HG02840 (cell line): ENCODE data around the gene VKORC1L1.
"Not testable (repeated sequence)": the region's sequence is repeated elsewhere in the genome, so short reads cannot be mapped to it uniquely, and the experiment has no call there.

ENCODE experiments used
- ATAC-seq: cut with Tn5 transposase; IDR thresholded peaks from one replicate; pipeline ENCODE4 v1.9.1; 2021; ENCODE audit warnings: mild to moderate bottlenecking, moderate library complexity, moderate number of reproducible peaks; ENCODE audit not compliant: unreplicated experiment, low FRiP score

Gene VKORC1L1

GRCh38 chr7:65974191-65974801 lies 101.4 kb downstream of the VKORC1L1 start:
- no peak for ATAC-seq

- no peak for ATAC-seq
Measured at GRCh38 chr7:65974876-65975275, 102.0 kb downstream of the VKORC1L1 start.

DNA sequence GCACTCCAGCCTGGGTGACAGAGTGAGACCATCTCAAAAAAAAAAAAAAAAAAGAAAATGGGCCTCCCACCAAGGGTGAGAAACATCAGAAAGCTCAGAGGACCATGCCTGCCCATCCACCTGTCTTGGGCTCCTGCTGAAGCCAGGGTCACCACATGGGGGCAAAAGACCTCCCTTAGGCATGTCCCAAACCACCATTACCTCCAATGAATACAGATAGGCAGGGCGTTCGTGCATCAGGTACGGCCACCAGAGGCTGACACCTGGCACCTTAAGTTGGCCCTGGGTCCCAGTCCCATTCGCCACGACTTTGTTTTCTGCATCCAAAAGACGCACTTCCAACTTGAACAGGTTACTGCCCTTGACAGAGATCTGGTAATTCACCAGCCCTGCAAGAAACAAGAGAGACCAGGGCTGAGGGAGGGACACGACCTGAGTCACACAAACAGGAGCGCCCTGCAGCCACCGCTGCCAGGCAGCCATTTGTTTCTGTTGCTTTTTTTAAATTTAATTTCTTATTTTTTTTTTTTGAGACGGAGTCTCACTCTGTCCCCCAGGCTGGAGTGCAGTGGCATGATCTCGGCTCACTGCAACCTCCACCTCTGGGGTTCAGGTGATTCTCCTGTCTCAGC lies 103.1 kb downstream of the VKORC1L1 start:
- no peak for ATAC-seq

- ATAC-seq: no peak
Measured at GRCh38 chr7:65976659-65977196, 103.9 kb downstream of the VKORC1L1 start.

DNA sequence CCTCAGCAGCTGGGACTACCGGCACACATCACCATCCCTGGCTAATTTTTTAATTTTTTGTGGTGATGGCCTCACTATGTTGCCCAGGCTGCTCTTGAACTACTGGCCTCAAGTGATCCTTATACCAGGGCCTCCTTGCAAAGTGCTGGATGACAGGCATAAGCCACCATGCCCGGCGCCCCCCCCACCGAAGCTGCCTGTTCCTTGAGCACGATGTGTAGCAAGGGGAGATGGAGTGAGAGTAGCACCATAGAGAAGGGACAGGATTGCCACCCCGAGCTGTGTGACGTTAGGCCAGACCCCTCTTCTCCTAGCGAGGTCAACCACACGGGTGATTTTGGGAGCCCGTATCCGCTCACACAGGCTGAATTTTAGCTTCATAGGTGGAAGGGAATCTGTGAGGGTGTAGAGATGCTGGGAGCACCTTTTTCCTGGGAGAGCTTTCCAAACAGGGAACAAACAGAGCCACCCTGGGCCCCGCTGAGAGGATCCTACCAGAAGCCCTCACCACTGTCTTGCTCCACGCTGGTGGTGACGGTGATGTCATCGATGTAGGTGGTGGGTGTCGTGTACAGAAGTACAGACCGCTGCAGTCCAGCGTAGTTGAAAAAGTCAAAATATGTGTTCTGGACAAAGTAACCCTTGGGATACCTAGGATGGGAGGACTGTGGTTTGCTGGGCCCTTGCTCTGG lies 106.2 kb downstream of the VKORC1L1 start:
- no peak for ATAC-seq

DNA sequence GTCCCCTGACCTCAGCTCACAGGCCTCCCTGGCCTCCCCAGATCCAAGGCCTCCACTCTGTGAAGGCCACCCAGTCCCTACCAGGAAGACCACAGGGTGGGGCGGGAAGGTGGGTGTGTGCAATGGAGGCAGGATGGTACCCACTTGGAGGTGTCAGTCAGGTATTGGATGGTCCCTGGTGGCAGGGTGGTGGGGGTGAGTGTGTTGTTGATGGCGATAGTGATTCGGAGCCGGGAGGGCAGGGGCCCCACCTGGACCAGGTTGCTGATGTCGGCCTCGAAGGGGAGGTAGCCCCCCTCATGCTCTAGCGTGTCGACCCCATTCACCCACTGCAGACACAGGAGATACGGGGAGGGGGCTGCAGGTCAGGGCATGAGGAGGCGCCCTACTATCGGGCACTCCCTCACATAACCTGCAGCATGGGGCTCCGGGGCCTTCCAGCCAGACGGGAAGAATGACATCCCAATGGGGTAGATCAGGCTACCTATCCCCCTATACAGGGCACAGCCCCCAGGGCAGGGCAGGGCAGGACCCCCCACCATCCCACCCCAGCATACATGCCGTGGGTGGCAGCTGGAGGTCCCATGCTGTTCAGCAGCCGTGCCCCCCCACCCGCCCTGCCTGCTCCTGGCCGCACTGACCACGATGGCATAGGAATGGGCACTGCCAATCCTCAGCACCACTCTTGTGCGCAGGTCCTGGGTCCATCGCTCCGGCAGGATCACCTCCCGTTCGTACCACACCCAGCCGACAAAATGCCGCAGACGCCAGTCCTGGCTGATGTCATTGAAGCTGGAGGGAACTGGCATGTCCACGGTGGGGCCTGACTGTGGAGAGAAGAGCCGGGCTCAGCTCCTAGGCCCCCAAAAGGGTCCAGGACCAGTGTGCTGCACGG lies 107.0 kb downstream of the VKORC1L1 start:
- no peak for ATAC-seq

- ATAC-seq: peak; percentile 51
Measured at GRCh38 chr7:65980478-65981250, 107.8 kb downstream of the VKORC1L1 start.

DNA sequence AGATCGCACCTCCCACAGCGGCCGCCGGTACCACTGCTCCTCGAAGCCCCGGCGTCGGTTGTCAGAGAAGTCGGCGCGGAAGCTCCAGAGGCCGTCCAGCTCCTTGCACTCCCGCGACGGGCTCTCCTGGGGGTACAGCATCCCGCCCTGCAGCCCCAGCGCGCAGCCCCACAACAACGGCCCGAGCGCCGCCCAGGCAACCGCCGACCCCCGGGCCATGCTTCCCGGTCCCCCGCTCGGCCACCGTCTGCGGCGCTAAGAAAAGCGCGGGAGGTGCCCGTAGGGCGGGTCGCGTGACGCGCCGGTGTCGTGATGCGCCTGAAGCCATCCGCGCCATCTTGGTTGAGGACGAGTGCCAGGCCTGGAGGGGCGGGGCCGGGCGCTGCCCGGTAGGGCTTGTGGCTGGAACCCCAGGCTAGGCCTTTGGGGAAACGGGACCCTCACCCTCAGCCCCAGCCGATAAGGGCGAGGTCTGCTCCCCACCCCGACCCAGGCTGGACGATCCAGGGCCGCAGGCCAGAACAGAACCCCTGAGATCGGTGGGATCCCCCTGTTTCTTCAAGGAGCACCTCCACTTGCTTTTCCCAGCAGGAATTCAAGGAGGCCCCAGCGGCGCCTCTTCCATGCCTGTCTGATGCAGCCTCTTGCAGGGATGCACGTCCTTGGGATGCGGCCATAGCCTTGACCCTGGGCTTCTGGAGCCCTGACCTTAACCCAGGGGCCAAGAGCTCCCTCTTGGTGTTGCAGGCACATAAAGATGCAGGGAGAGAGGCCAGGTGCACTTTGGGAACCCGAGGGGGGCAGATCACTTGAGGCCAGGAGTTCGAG lies 109.3 kb downstream of the VKORC1L1 start, which contains the start of gene GUSB:
Gene GUSB, minus strand, starts transcription at position 249 of the 828 bp plus-strand sequence. Its CDS starts 30 bp downstream, at position 219.
- ATAC-seq: peak; percentile 77

DNA sequence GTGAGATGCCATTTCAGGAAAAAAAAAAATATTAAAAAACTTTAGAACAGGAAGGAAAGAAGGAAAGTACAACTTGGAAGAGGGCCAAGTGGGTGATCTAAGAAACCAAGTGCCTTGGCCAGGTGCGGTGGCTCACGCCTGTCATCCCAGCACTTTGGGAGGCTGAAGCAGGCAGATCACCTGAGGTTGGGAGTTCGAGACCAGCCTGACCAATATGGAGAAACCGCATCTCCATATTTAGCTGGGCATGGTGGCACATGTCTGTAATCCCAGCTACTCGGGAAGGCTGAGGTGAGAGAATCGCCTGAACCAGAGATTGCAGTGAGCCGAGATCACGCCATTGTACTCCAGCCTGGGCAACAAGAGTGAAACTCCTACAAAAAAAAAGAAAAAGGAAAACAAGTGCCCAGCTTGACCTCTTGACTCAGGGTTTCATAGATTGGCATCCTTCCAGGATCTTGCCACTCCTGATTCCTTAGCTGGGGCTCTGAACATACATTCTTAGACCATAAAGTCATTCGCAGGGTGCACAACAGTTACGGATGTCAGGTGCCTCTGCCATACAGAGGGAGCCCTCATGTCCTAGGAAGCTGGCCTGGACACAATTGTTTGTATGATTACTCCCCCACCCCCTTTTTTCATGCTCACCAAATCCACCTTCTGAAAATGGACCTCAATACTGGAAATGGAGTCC lies 111.2 kb downstream of the VKORC1L1 start:
- ATAC-seq: no peak

GRCh38 chr7:65988084-65988483 lies 115.2 kb downstream of the VKORC1L1 start:
- ATAC-seq: no peak

DNA sequence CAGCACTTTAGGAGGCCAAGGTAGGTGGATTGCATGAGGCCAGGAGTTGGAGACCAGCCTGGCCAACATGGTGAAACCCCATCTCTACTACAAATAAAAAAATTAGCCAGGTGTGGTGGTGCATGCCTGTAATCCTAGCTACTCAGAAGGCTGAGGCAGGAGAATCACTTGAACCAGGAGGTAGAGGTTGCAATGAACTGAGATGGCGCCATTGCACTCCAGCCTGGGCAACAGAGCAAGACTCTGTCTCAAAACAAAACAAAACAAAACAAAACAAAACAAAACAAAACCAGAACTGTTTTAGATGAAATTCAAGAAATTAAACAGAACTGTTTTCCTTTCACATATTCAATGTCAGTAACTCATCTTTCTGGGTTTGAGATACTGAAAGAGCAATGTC lies 115.6 kb downstream of the VKORC1L1 start:
- not testable (repeated sequence) for ATAC-seq

GRCh38 chr7:65989694-65990080 lies 116.8 kb downstream of the VKORC1L1 start:
- no peak for ATAC-seq

GRCh38 chr7:65991829-65992228 lies 119.0 kb downstream of the VKORC1L1 start:
- not testable (repeated sequence) for ATAC-seq

GRCh38 chr7:65992526-65992925 lies 119.7 kb downstream of the VKORC1L1 start:
- no peak for ATAC-seq

GRCh38 chr7:65994984-65995383 lies 122.1 kb downstream of the VKORC1L1 start:
- ATAC-seq: not testable (repeated sequence)

DNA sequence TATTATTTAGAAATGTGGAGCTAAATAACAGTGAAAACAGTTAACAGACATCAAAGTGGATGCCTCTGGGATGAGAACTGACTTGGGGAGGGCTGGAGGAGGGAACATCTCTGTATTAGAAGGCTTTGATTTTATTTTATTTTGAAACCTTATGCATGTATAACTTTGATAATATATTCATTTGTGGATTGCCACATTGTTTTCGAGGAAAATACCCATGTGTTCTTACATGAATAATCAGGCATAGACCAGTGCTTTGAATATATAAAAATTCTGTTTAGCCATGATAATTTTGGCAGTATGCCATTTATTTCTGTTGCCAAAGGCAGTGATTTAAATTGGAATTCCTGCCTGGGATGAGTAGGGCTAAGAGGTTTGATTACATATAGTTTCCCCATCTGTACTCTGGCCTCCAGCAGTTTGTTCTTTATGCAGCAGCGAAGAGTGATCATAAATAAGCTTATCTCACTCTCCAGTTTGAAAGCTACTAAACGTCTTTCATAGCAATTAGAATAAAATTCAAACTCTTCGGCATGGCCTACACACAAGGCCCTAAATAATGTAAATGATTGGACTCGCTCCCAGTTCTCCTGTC lies 128.0 kb downstream of the VKORC1L1 start:
- not testable (repeated sequence) for ATAC-seq

GRCh38 chr7:66005115-66005671 lies 132.3 kb downstream of the VKORC1L1 start:
- not testable (repeated sequence) for ATAC-seq
